ENCODE results near the gene UBR4. TPM values are rescaled to one million over a fixed set of nuclear protein-coding genes. Genes with fewer than 3 reads are reported as not detected.

The UBR4 gene
- polyA plus RNA-seq, 1 donor (not counting 4 experiments of a cell fraction or from before 2014, with no cell fraction given), result 39.0 TPM

GRCh38 chr1:19028546-19029129, 181.4 kb downstream of the UBR4 start:
- Histone ChIP-seq H3K9me3 (ENCODE audit: control insufficient read depth, low read depth, low read length) (no peaks in the 10 kb centered on the region), H3K4me3 (ENCODE audit: control insufficient read depth in 2 of 3, extremely low read depth in 1 of 3, insufficient read depth in 2 of 3, low read depth in 1 of 3, low read length in 3 of 3) (no peak overlapping the region), H3K79me2 (ENCODE audit: control insufficient read depth, insufficient read depth, low read length) (no peaks in the 10 kb centered on the region), H3K36me3 (ENCODE audit: control insufficient read depth in 2 of 2, extremely low read depth in 1 of 2, insufficient read depth in 2 of 2, low read length in 2 of 2) (no peaks in the 10 kb centered on the region), H4K20me1 (ENCODE audit: control insufficient read depth, extremely low read depth, insufficient read depth, low read length) (no peaks in the 10 kb centered on the region), H3K9me1 (ENCODE audit: control insufficient read depth, extremely low read depth, insufficient read depth, low read length) (peaks cover 4% of the 10 kb centered on the region), H3K4me1 (ENCODE audit: control insufficient read depth, extremely low read depth, insufficient read depth, low read length) (peaks cover 38% of the 10 kb centered on the region), H3K27me3 (ENCODE audit: control insufficient read depth, extremely low read depth, insufficient read depth, low read length) (no peaks in the 10 kb centered on the region), H2AFZ (ENCODE audit: control insufficient read depth, low read length) (peak overlapping the region; percentile 26), H3K4me2 (ENCODE audit: control insufficient read depth, extremely low read depth, insufficient read depth, low read depth, low read length) (peak overlapping the region; percentile 39), H3K27ac (ENCODE audit: control insufficient read depth, insufficient read depth, low read length) (peak overlapping the region; percentile 4), H3K9ac (ENCODE audit: control insufficient read depth, extremely low read depth, insufficient read depth, low read length) (no peak overlapping the region)
- DNase-seq (ENCODE audit: low read depth, low spot score), result no peak
- FAIRE-seq, result peak; percentile 77
- dilution Hi-C loops (cut with MboI; ENCODE audit: extremely low pct_ligation_motif_present, low sequenced_read_pairs), result no loop called here
- TF ChIP-seq CTCF (optimal IDR thresholded peaks at IDR 0.05 in 1 of 3, IDR thresholded peaks at IDR 0.05 in 1 of 3, conservative IDR thresholded peaks at IDR 0.05 in 1 of 3; ENCODE audit: extremely low read depth in 1 of 3, insufficient read depth in 2 of 3, low read length in 3 of 3) (no peak), EZH2 (IDR thresholded peaks at IDR 0.05; ENCODE audit: low read length) (no peak)

- Histone ChIP-seq H3K36me3 (ENCODE audit: control insufficient read depth in 2 of 2, extremely low read depth in 1 of 2, insufficient read depth in 2 of 2, low read length in 2 of 2) (no peaks in the 10 kb centered on the region), H3K27ac (ENCODE audit: control insufficient read depth, insufficient read depth, low read length) (peak overlapping the region; percentile 4), H3K79me2 (ENCODE audit: control insufficient read depth, insufficient read depth, low read length) (no peaks in the 10 kb centered on the region), H2AFZ (ENCODE audit: control insufficient read depth, low read length) (peak overlapping the region; percentile 75), H3K27me3 (ENCODE audit: control insufficient read depth, extremely low read depth, insufficient read depth, low read length) (no peaks in the 10 kb centered on the region), H3K9ac (ENCODE audit: control insufficient read depth, extremely low read depth, insufficient read depth, low read length) (no peak overlapping the region), H3K9me3 (ENCODE audit: control insufficient read depth, low read depth, low read length) (no peaks in the 10 kb centered on the region), H4K20me1 (ENCODE audit: control insufficient read depth, extremely low read depth, insufficient read depth, low read length) (no peaks in the 10 kb centered on the region), H3K4me3 (ENCODE audit: control insufficient read depth in 2 of 3, extremely low read depth in 1 of 3, insufficient read depth in 2 of 3, low read depth in 1 of 3, low read length in 3 of 3) (no peak overlapping the region), H3K9me1 (ENCODE audit: control insufficient read depth, extremely low read depth, insufficient read depth, low read length) (peaks cover 4% of the 10 kb centered on the region), H3K4me2 (ENCODE audit: control insufficient read depth, extremely low read depth, insufficient read depth, low read depth, low read length) (peak overlapping the region; percentile 39), H3K4me1 (ENCODE audit: control insufficient read depth, extremely low read depth, insufficient read depth, low read length) (peaks cover 32% of the 10 kb centered on the region)
- TF ChIP-seq EZH2 (IDR thresholded peaks at IDR 0.05; ENCODE audit: low read length), result no peak
- no peak for TF ChIP-seq CTCF (optimal IDR thresholded peaks at IDR 0.05 in 1 of 3, IDR thresholded peaks at IDR 0.05 in 1 of 3, conservative IDR thresholded peaks at IDR 0.05 in 1 of 3; ENCODE audit: extremely low read depth in 1 of 3, insufficient read depth in 2 of 3, low read length in 3 of 3)
- dilution Hi-C loops (cut with MboI; ENCODE audit: extremely low pct_ligation_motif_present, low sequenced_read_pairs), result no loop called here
- DNase-seq (ENCODE audit: low read depth, low spot score), result no peak
- FAIRE-seq, result no peak
Measured at GRCh38 chr1:19028110-19028509, 182.0 kb downstream of the UBR4 start.

Other genes with a start within 250 kb of the UBR4 start
- gene EMC1, start 41.3 kb upstream of the UBR4 start, polyA plus RNA-seq, result 17.1 to 48.5 TPM (median 28.6 TPM) in 3 replicates
- gene MRTO4, start 41.5 kb upstream of the UBR4 start, polyA plus RNA-seq, result 35.6 to 68.1 TPM (median 50.2 TPM) in 3 replicates
- gene AKR7A3, start 78.5 kb upstream of the UBR4 start, polyA plus RNA-seq, result 0.03 to 0.35 TPM (median 0.17 TPM) in 3 replicates
- gene AKR7A2, start 101.9 kb upstream of the UBR4 start, polyA plus RNA-seq, result 21.4 to 29.2 TPM (median 22.0 TPM) in 3 replicates
- gene SLC66A1, start 102.1 kb upstream of the UBR4 start, polyA plus RNA-seq, result 8.0 to 16.5 TPM (median 11.6 TPM) in 3 replicates

Data from keratinocyte (primary cell).